Transverse colon (tissue), 4 donors: ENCODE measurements around the gene CATSPER3. TPM values are rescaled to one million over a fixed set of nuclear protein-coding genes. Genes with fewer than 3 reads are reported as not detected.

Experiments used
- DNase-seq: peaks from one replicate; pipeline ENCODE4 v3.0.0-alpha.2; 2019
- H3K27ac ChIP-seq, 4 donors: fragments of 200-600 bp; sonication (generic); 2 replicates each; pipeline ENCODE4 v1.5.1; 2016 to 2018; ENCODE audit warnings: inconsistent platforms in 4 of 4
- H3K27me3 ChIP-seq: fragments of 200-600 bp; sonication (generic); 2 replicates; pipeline ENCODE4 v1.5.1; 2017; ENCODE audit warnings: inconsistent platforms
- H3K36me3 ChIP-seq, 4 donors: fragments of 200-600 bp; sonication (generic); 2 replicates each; pipeline ENCODE4 v1.5.1; 2017 to 2019; ENCODE audit warnings: inconsistent platforms in 4 of 4
- H3K4me1 ChIP-seq, 4 donors: fragments of 200-600 bp; sonication (generic); 2 replicates each; pipeline ENCODE4 v1.5.1; 2017 to 2020; ENCODE audit warnings: inconsistent platforms in 4 of 4
- H3K4me3 ChIP-seq, 4 donors: fragments of 200-600 bp; sonication (generic); 1 replicate in 1 of 4; 2 replicates in 3 of 4; pipeline versions ENCODE4 v1.5.1 to v1.6.1; 2017 to 2019; ENCODE audit warnings: inconsistent platforms in 4 of 4
- H3K9me3 ChIP-seq, 2 donors: fragments of 200-600 bp; sonication (generic); 2 replicates each; pipeline ENCODE4 v1.5.1; 2017 to 2019; ENCODE audit warnings: inconsistent platforms in 2 of 2
- EP300 ChIP-seq: sonication (generic); formaldehyde crosslinking; IDR thresholded peaks from one replicate; pipeline ENCODE4 v1.6.1; 2017; ENCODE audit warnings: antibody characterized with exemption, low read depth
- POLR2A ChIP-seq: fragments of 450-650 bp; IDR thresholded peaks from one replicate; pipeline ENCODE4 v1.6.1; 2016; ENCODE audit warnings: antibody characterized with exemption, mild to moderate bottlenecking, moderate library complexity
- POLR2AphosphoS5 ChIP-seq, 3 donors: sonication (generic); formaldehyde crosslinking; IDR thresholded peaks; one replicate each; pipeline ENCODE4 v1.6.1; 2016; ENCODE audit warnings: antibody characterized with exemption in 3 of 3
- WGBS, 2 donors: methylation state at CpG; one replicate each; pipeline ENCODE4 v1.1.5; 2018; ENCODE audit warnings: low coverage in 1 of 2; 5-methylcytosine and 5-hydroxymethylcytosine counted together
- in situ Hi-C, 4 donors: fragments of 200-750 bp; cut with MboI; loops; one replicate each; pipeline versions ENCODE4 v1.15.0 to v1.15.1; 2017; ENCODE audit warnings: low sequenced_read_pairs in 3 of 4, low pct_ligation_motif_present in 1 of 4, low pct_unique_long_range_greater_than_20kb in 1 of 4
- intact Hi-C: fragments of 100-400 bp; cut with DNase I; formaldehyde crosslinking; loops from one replicate; pipeline ENCODE4 v1.15.1; 2023; ENCODE audit warnings: low total_unique reads
- total RNA-seq, 4 donors: library from RNA; depleted of rRNA; stranded (reverse); fragments of >200 nt; gene quantifications; one replicate each; pipeline ENCODE4 v1.1.0, GENCODE V29; 2016
- TF ChIP-seq, protein P1 (sequence below), 5 experiments: fragments of 200-600 bp in 3 of 5; fragments of 450-650 bp in 2 of 5; sonication (generic) in 3 of 5; IDR thresholded peaks; 1 replicate in 2 of 5; 2 replicates in 3 of 5; pipeline ENCODE4 v1.5.1; 2016 to 2017; ENCODE audit warnings: antibody characterized with exemption in 5 of 5, inconsistent platforms in 3 of 5, mild to moderate bottlenecking in 2 of 5, moderate library complexity in 1 of 5

Gene CATSPER3
- total RNA-seq, 4 donors from 2014 or later = 0.32 to 4.1 (median 1.1) TPM; not detected in 1

DNA sequence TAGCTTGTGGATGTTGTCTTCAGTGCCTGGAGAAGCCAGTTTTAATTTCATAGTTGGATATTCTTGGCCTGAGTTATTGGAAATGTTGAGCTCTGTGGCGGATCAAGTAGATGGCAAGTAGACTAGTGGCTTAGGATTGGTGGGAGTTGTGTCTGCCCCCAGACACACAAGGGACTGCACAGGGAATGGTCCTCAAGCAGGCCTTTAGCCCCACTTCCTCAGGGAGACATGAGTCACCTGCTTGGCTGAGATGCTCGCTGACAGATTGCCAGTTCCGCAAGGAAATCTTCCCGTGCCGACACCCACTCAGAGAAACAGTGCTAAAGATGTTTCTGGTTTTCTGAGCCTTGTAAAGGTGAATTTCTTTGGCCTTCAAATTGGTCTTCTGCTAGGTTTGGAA is 18.8 kb upstream of the CATSPER3 start:
- Histone ChIP-seq H3K9me3 (peaks cover 1 to 3% of the 10 kb centered on the region in 2 donors), H3K27ac (no peak overlapping the region), H3K27me3 (no peaks in the 10 kb centered on the region), H3K4me3 (no peak overlapping the region), H3K4me1 (no peaks in the 10 kb centered on the region), H3K36me3 (peaks cover 0 to under 1% (median 0%) of the 10 kb centered on the region in 4 donors)
- intact Hi-C loops (no loop called here), in situ Hi-C loops (no loop called here)
- peak; percentile 15 for DNase-seq
- TF ChIP-seq POLR2A = no peak
- TF ChIP-seq POLR2AphosphoS5 (IDR thresholded peaks at IDR 0.05) = no peak
- no peak for TF ChIP-seq EP300
- TF ChIP-seq, protein P1, sequence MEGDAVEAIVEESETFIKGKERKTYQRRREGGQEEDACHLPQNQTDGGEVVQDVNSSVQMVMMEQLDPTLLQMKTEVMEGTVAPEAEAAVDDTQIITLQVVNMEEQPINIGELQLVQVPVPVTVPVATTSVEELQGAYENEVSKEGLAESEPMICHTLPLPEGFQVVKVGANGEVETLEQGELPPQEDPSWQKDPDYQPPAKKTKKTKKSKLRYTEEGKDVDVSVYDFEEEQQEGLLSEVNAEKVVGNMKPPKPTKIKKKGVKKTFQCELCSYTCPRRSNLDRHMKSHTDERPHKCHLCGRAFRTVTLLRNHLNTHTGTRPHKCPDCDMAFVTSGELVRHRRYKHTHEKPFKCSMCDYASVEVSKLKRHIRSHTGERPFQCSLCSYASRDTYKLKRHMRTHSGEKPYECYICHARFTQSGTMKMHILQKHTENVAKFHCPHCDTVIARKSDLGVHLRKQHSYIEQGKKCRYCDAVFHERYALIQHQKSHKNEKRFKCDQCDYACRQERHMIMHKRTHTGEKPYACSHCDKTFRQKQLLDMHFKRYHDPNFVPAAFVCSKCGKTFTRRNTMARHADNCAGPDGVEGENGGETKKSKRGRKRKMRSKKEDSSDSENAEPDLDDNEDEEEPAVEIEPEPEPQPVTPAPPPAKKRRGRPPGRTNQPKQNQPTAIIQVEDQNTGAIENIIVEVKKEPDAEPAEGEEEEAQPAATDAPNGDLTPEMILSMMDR (IDR thresholded peaks at IDR 0.05) = no peak
- 91 to 100% methylated on average over 2 to 5 of the region's 5 CpGs for WGBS, 2 donors

DNA sequence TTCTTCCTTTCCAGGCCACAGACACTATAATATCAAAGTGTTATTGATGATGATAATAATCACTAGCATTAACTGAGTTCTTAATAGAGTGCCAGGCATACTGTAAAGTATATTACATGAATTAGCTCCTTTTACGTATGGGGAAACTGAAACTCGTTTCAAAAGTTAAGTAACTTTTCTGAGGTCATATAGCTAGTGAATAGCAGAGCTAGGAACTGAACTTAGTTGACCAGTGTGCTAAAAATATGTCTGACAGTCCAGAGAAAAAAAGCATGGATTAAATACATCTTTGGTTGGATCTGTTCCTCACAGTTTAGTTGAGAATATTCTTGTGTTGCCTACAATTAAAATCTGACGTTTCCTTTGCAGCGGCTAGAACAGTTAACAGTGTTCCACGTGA is 18.4 kb upstream of the CATSPER3 start:
- no peak overlapping the region for H3K27ac ChIP-seq
- intact Hi-C loops (no loop called here), in situ Hi-C loops (no loop called here)
- WGBS, 2 donors = 81 to 84% methylated on average over 5 of the region's 5 CpGs
- no peaks in the 10 kb centered on the region for H3K27me3 ChIP-seq
- H3K9me3 ChIP-seq = peaks cover 5 to 7% of the 10 kb centered on the region in 2 donors
- DNase-seq = no peak
- H3K4me3 ChIP-seq = no peak overlapping the region
- TF ChIP-seq POLR2AphosphoS5 (IDR thresholded peaks at IDR 0.05) = no peak
- TF ChIP-seq, protein P1 (IDR thresholded peaks at IDR 0.05) = no peak
- TF ChIP-seq POLR2A = no peak
- no peak for TF ChIP-seq EP300
- peaks cover 0 to 5% (median 0%) of the 10 kb centered on the region in 4 donors for H3K36me3 ChIP-seq
- no peaks in the 10 kb centered on the region for H3K4me1 ChIP-seq

DNA sequence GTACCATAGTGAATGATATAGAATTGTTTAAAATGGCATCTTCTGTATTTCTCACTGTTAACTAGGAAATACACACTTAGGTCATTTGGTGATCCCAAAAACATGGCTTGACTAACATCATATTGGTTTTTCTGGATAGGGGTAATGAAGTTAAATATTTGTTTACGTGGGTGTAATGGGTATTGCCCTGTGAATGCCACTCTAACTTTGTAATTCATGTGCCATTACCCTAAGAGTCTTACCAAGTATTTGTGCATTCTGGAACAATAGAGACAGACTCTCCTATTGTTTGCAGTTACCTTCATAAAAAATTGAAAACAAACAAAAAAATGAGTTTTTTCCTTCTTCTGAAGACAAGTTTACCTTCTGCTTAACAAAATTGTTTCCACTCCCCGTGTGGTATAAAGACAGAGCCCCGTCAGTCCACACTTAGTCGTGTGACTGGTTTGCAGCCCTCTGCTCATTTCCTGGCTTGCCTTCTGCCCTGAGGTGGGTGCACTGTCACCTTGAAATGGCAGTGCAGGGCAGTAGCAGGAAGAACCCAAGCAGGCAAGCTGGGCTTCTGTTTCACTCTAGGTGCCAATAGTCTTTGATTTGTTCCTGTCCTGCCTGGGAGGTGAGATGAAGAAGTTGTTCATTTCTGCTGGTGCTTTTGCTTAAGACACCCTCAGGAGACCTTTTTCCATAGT is 9.6 kb upstream of the CATSPER3 start:
- 43 to 60% methylated on average over 4 of the region's 4 CpGs for WGBS, 2 donors
- no peaks in the 10 kb centered on the region for H3K27me3 ChIP-seq
- no peak overlapping the region for H3K27ac ChIP-seq
- no peak overlapping the region for H3K4me3 ChIP-seq
- TF ChIP-seq POLR2AphosphoS5 (IDR thresholded peaks at IDR 0.05) (no peak), POLR2A (no peak), EP300 (no peak)
- TF ChIP-seq, protein P1 (IDR thresholded peaks at IDR 0.05) = no peak
- no peak for DNase-seq
- peaks cover 0 to 16% (median 0%) of the 10 kb centered on the region in 4 donors for H3K4me1 ChIP-seq
- peaks cover 0 to 14% (median 0%) of the 10 kb centered on the region in 4 donors for H3K36me3 ChIP-seq
- H3K9me3 ChIP-seq = peaks cover 12% of the 10 kb centered on the region in 2 donors
- in situ Hi-C loops (no loop called here), intact Hi-C loops (no loop called here)

DNA sequence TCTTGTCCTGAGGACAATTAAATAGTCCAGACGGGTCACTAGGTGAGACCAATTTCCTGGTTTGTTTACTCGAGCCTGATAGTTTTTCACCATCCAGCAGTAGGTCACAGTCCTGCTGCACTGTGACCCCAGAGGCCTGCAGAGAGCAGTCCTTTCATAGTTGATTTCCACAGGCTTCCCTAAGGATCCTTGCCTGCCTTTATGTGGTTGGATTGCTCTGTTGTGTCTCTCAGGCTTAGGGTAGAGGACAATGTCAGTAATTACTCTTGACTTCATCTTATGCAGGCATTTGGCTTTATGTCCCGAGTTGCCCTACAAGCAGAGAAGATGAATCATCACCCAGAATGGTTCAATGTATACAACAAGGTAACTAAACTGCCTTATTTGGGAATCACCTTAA is 9.0 kb upstream of the CATSPER3 start:
- Histone ChIP-seq H3K4me3 (no peak overlapping the region), H3K36me3 (peaks cover 0 to 14% (median 0%) of the 10 kb centered on the region in 4 donors), H3K9me3 (peaks cover 11 to 12% of the 10 kb centered on the region in 2 donors), H3K27me3 (no peaks in the 10 kb centered on the region), H3K4me1 (peaks cover 0 to 16% (median 0%) of the 10 kb centered on the region in 4 donors), H3K27ac (no peak overlapping the region)
- in situ Hi-C loops (no loop called here), intact Hi-C loops (no loop called here)
- WGBS, 2 donors = 53 to 68% methylated on average over 3 of the region's 3 CpGs
- TF ChIP-seq POLR2AphosphoS5 (IDR thresholded peaks at IDR 0.05) = no peak
- TF ChIP-seq, protein P1 (IDR thresholded peaks at IDR 0.05) = no peak
- no peak for TF ChIP-seq EP300
- TF ChIP-seq POLR2A = no peak
- DNase-seq = no peak
